T-cell (primary cell): Measurements from ENCODE around the gene DTNB. TPM values are rescaled to one million over a fixed set of nuclear protein-coding genes. Genes with fewer than 3 reads are reported as not detected.
"Not testable (repeated sequence)": the region's sequence is repeated elsewhere in the genome, so short reads cannot be mapped to it uniquely, and the experiment has no call there.

Source experiments
- ATAC-seq, 4 experiments: fragments of 200-7000 bp in 3 of 4; fragments of 150-1000 bp in 1 of 4; cut with Tn5 transposase; replicated peaks in 1 of 4; 1 replicate in 3 of 4; 2 replicates in 1 of 4; pipeline ENCODE4 v1.10.0; 2021; ENCODE audit warnings: moderate library complexity in 3 of 4, mild to moderate bottlenecking in 2 of 4, moderate number of reproducible peaks in 1 of 4
- CTCF ChIA-PET, 2 donors: fragments of 300-600 bp; sonication (Branson Sonifier 250); formaldehyde crosslinking; loops; one replicate each; lab custom pipeline; 2022; ENCODE audit warnings: antibody characterized with exemption in 2 of 2; lab: Charles Lee
- POLR2A ChIA-PET, 2 donors: fragments of 300-600 bp; sonication (Branson Sonifier 250); formaldehyde crosslinking; loops; one replicate each; lab custom pipeline; 2022; ENCODE audit warnings: antibody characterized with exemption in 2 of 2; lab: Charles Lee
- DNase-seq, 35 experiments: peaks; one replicate each; pipeline versions ENCODE4 v3.0.0 to v3.0.0-alpha.2; 2013 to 2023
- H3K27ac ChIP-seq: one replicate; pipeline ENCODE4 v1.5.1; 2013; ENCODE audit warnings: low read length
- H3K27me3 ChIP-seq, 2 experiments: replicated peaks in 1 of 2; 1 replicate in 1 of 2; 2 replicates in 1 of 2; pipeline versions ENCODE4 v1.6.1 to v1.7.0; 2013; ENCODE audit warnings: low read length in 1 of 2, mixed read lengths in 1 of 2; ENCODE audit not compliant: control insufficient read depth in 2 of 2, insufficient read depth in 2 of 2; ENCODE audit errors: extremely low read depth in 1 of 2
- H3K36me3 ChIP-seq, 2 donors: 1 replicate in 1 of 2; 2 replicates in 1 of 2; pipeline versions ENCODE4 v1.6.1 to v1.7.0; 2013; ENCODE audit warnings: low read length in 1 of 2; ENCODE audit not compliant: control insufficient read depth in 2 of 2, insufficient read depth in 1 of 2; ENCODE audit errors: extremely low read depth in 1 of 2
- H3K4me1 ChIP-seq, 2 experiments: 1 replicate in 1 of 2; 2 replicates in 1 of 2; pipeline versions ENCODE4 v1.6.1 to v1.7.0; 2013; ENCODE audit warnings: low read length in 2 of 2, mixed read lengths in 1 of 2; ENCODE audit not compliant: insufficient read depth in 2 of 2, control insufficient read depth in 1 of 2; ENCODE audit errors: extremely low read depth in 1 of 2
- H3K4me3 ChIP-seq, 2 donors: 1 replicate in 1 of 2; 2 replicates in 1 of 2; pipeline versions ENCODE4 v1.5.1 to v1.7.0; 2013; ENCODE audit warnings: mild to moderate bottlenecking in 2 of 2, low read length in 1 of 2, moderate library complexity in 1 of 2; ENCODE audit not compliant: control insufficient read depth in 1 of 2; ENCODE audit errors: extremely low read depth in 1 of 2
- H3K9me3 ChIP-seq: 2 replicates; pipeline ENCODE4 v1.7.0; 2013
- H3K27ac Mint-ChIP-seq, 2 donors: one replicate each; pipeline ENCODE4 v1.8.0; 2020 to 2021; ENCODE audit warnings: mild to moderate bottlenecking in 2 of 2, mixed read lengths in 2 of 2
- H3K27me3 Mint-ChIP-seq, 2 donors: one replicate each; pipeline ENCODE4 v1.8.0; 2021 to 2022; ENCODE audit warnings: mixed read lengths in 2 of 2
- H3K36me3 Mint-ChIP-seq: one replicate; pipeline ENCODE4 v1.8.0; 2021; ENCODE audit warnings: mixed read lengths
- H3K4me1 Mint-ChIP-seq, 3 donors: one replicate each; pipeline ENCODE4 v1.8.0; 2020 to 2022; ENCODE audit warnings: mixed read lengths in 3 of 3, mild to moderate bottlenecking in 1 of 3
- H3K4me3 Mint-ChIP-seq, 3 donors: one replicate each; pipeline ENCODE4 v1.8.0; 2020 to 2022; ENCODE audit warnings: mild to moderate bottlenecking in 3 of 3, mixed read lengths in 3 of 3, moderate library complexity in 3 of 3
- H3K9me3 Mint-ChIP-seq, 3 donors: one replicate each; pipeline ENCODE4 v1.8.0; 2020 to 2022; ENCODE audit warnings: mixed read lengths in 3 of 3
- WGBS: methylation state at CpG from one replicate; pipeline ENCODE4 v1.1.5; 2013; ENCODE audit warnings: missing lambda C conversion rate; ENCODE audit not compliant: insufficient coverage; 5-methylcytosine and 5-hydroxymethylcytosine counted together
- total RNA-seq, 35 experiments: library from RNA in 6 of 35; stranded (reverse) in 6 of 35; fragments of 120-200 nt in 1 of 35; gene quantifications; one replicate each; pipeline versions ENCODE4 v1.2.1 to v1.2.4 and lab custom pipeline; 2013 to 2026

Gene DTNB
- total RNA-seq, 5 donors from 2014 or later (not counting 1 experiment from before 2014, with no cell fraction given), result 33.4 to 45.7 (median 39.6) TPM

- Mint-ChIP-seq H3K27me3 (no peaks in the 10 kb centered on the region), H3K9me3 (no peaks in the 10 kb centered on the region), H3K4me1 (peaks cover 0 to 3% (median 0%) of the 10 kb centered on the region in 3 donors), H3K27ac (no peak overlapping the region), H3K36me3 (peaks cover 43% of the 10 kb centered on the region), H3K4me3 (no peak overlapping the region)
- no peak overlapping the region for H3K27ac ChIP-seq
- ATAC-seq (no peak), DNase-seq (no peak)
- no peaks in the 10 kb centered on the region for H3K36me3 ChIP-seq
- CTCF ChIA-PET, result no interaction called here
- no CpG with 5 or more reads among the region's 4 CpGs for WGBS
- H3K4me3 ChIP-seq, result no peak overlapping the region
- no peaks in the 10 kb centered on the region for H3K27me3 ChIP-seq
- no peaks in the 10 kb centered on the region for H3K9me3 ChIP-seq
- POLR2A ChIA-PET, result no interaction called here
- H3K4me1 ChIP-seq, result no peaks in the 10 kb centered on the region
Observed at GRCh38 chr2:25649786-25650185, 23.6 kb downstream of the DTNB start.

GRCh38 chr2:25642298-25642697, 31.1 kb downstream of the DTNB start:
- Histone ChIP-seq H3K27ac (no peak overlapping the region), H3K4me1 (no peaks in the 10 kb centered on the region), H3K4me3 (no peak overlapping the region), H3K36me3 (peaks cover 0 to 3% of the 10 kb centered on the region in 2 donors), H3K9me3 (no peaks in the 10 kb centered on the region), H3K27me3 (no peaks in the 10 kb centered on the region)
- Mint-ChIP-seq H3K27ac (no peak overlapping the region), H3K4me3 (no peak overlapping the region), H3K4me1 (peaks cover 0 to 5% (median 0%) of the 10 kb centered on the region in 3 donors), H3K27me3 (no peaks in the 10 kb centered on the region), H3K9me3 (no peaks in the 10 kb centered on the region), H3K36me3 (peaks cover 49% of the 10 kb centered on the region)
- ATAC-seq (no peak), DNase-seq (no peak)
- ChIA-PET POLR2A (no interaction called here), CTCF (no interaction called here)
- 83% methylated on average over 1 of the region's 3 CpGs for WGBS

GRCh38 chr2:25639696-25640095, 33.7 kb downstream of the DTNB start:
- no peaks in the 10 kb centered on the region for H3K9me3 Mint-ChIP-seq
- H3K36me3 ChIP-seq, result peaks cover 0 to 3% of the 10 kb centered on the region in 2 donors
- WGBS, result 98% methylated on average over 15 of the region's 17 CpGs
- POLR2A ChIA-PET, result no interaction called here
- H3K4me3 Mint-ChIP-seq, result no peak overlapping the region
- H3K27ac ChIP-seq, result no peak overlapping the region
- DNase-seq (no peak), ATAC-seq (no peak)
- H3K4me3 ChIP-seq, result no peak overlapping the region
- no peaks in the 10 kb centered on the region for H3K4me1 ChIP-seq
- H3K27me3 ChIP-seq, result no peaks in the 10 kb centered on the region
- no peak overlapping the region for H3K27ac Mint-ChIP-seq
- H3K27me3 Mint-ChIP-seq, result no peaks in the 10 kb centered on the region
- CTCF ChIA-PET, result no interaction called here
- H3K4me1 Mint-ChIP-seq, result peaks cover 0 to 5% (median 0%) of the 10 kb centered on the region in 3 donors
- no peaks in the 10 kb centered on the region for H3K9me3 ChIP-seq
- peaks cover 48% of the 10 kb centered on the region for H3K36me3 Mint-ChIP-seq

GRCh38 chr2:25639131-25639530, 34.2 kb downstream of the DTNB start:
- Mint-ChIP-seq H3K4me3 (no peak overlapping the region), H3K36me3 (peaks cover 47% of the 10 kb centered on the region), H3K9me3 (no peaks in the 10 kb centered on the region), H3K27ac (no peak overlapping the region), H3K4me1 (peaks cover 0 to 5% (median 0%) of the 10 kb centered on the region in 3 donors), H3K27me3 (no peaks in the 10 kb centered on the region)
- 96% methylated on average over 2 of the region's 9 CpGs for WGBS
- no peaks in the 10 kb centered on the region for H3K9me3 ChIP-seq
- H3K27me3 ChIP-seq, result no peaks in the 10 kb centered on the region
- H3K27ac ChIP-seq, result no peak overlapping the region
- H3K36me3 ChIP-seq, result peaks cover 0 to 1% of the 10 kb centered on the region in 2 donors
- no peak overlapping the region for H3K4me3 ChIP-seq
- ATAC-seq (no peak), DNase-seq (no peak)
- ChIA-PET POLR2A (interaction anchor here in 1 of 2 donors (0.6 kb wide), 1 partner anchor 551 kb away, joined by 3 read pairs; no protein-coding TSS in a partner anchor), CTCF (no interaction called here)
- H3K4me1 ChIP-seq, result no peaks in the 10 kb centered on the region

GRCh38 chr2:25635797-25636196, 37.6 kb downstream of the DTNB start:
- no peak overlapping the region for H3K4me3 Mint-ChIP-seq
- no peaks in the 10 kb centered on the region for H3K27me3 ChIP-seq
- no peaks in the 10 kb centered on the region for H3K4me1 ChIP-seq
- H3K4me3 ChIP-seq, result no peak overlapping the region
- no peaks in the 10 kb centered on the region for H3K9me3 Mint-ChIP-seq
- H3K4me1 Mint-ChIP-seq, result peaks cover 0 to 5% (median 0%) of the 10 kb centered on the region in 3 donors
- no peak overlapping the region for H3K27ac ChIP-seq
- DNase-seq (no peak), ATAC-seq (no peak)
- H3K9me3 ChIP-seq, result no peaks in the 10 kb centered on the region
- H3K27me3 Mint-ChIP-seq, result no peaks in the 10 kb centered on the region
- POLR2A ChIA-PET, result no interaction called here
- WGBS, result no CpG with 5 or more reads among the region's 1 CpG
- H3K27ac Mint-ChIP-seq, result no peak overlapping the region
- CTCF ChIA-PET, result no interaction called here
- peaks cover 35% of the 10 kb centered on the region for H3K36me3 Mint-ChIP-seq
- H3K36me3 ChIP-seq, result no peaks in the 10 kb centered on the region

GRCh38 chr2:25633801-25634200, 39.6 kb downstream of the DTNB start:
- H3K36me3 ChIP-seq, H3K4me1 Mint-ChIP-seq, H3K4me3 ChIP-seq, H3K27me3 Mint-ChIP-seq, H3K4me1 ChIP-seq, H3K9me3 Mint-ChIP-seq, H3K27ac Mint-ChIP-seq, CTCF ChIA-PET, H3K4me3 Mint-ChIP-seq, DNase-seq, POLR2A ChIA-PET, ATAC-seq, H3K27ac ChIP-seq, H3K27me3 ChIP-seq, H3K9me3 ChIP-seq: not testable (repeated sequence)
- WGBS, result 78% methylated on average over 7 of the region's 34 CpGs
- H3K36me3 Mint-ChIP-seq, result peaks cover 24% of the 10 kb centered on the region

- Histone ChIP-seq H3K9me3 (no peaks in the 10 kb centered on the region), H3K27ac (no peak overlapping the region), H3K4me1 (no peaks in the 10 kb centered on the region), H3K4me3 (no peak overlapping the region), H3K27me3 (no peaks in the 10 kb centered on the region), H3K36me3 (peaks cover 0 to 7% of the 10 kb centered on the region in 2 donors)
- no peak for ATAC-seq
- WGBS, result no CpG with 5 or more reads among the region's 2 CpGs
- no peaks in the 10 kb centered on the region for H3K27me3 Mint-ChIP-seq
- no peak overlapping the region for H3K27ac Mint-ChIP-seq
- CTCF ChIA-PET, result no interaction called here
- POLR2A ChIA-PET, result no interaction called here
- H3K4me1 Mint-ChIP-seq, result no peaks in the 10 kb centered on the region
- no peak overlapping the region for H3K4me3 Mint-ChIP-seq
- no peak for DNase-seq
- H3K36me3 Mint-ChIP-seq, result peaks cover 20% of the 10 kb centered on the region
- H3K9me3 Mint-ChIP-seq, result no peaks in the 10 kb centered on the region
Observed at GRCh38 chr2:25632396-25632795, 41.0 kb downstream of the DTNB start.
